Measurements from ENCODE around the gene YWHAH. TPM values are rescaled to one million over a fixed set of nuclear protein-coding genes. Genes with fewer than 3 reads are reported as not detected.

The YWHAH gene
- total and polyA plus RNA-seq, 9 of the 15 experiments (the other 6 are each of a cell fraction or from before 2014, with no cell fraction given), result 32.0 to 177 (median 114) TPM

- Histone ChIP-seq H3K4me2 (ENCODE audit: insufficient read depth, low read length) (no peak overlapping the region), H2AFZ (ENCODE audit: low read depth, low read length) (peak overlapping the region; percentile 35), H3K79me2 (ENCODE audit: control insufficient read depth, insufficient read depth, low read length) (no peaks in the 10 kb centered on the region), H3K36me3 (ENCODE audit: control insufficient read depth, insufficient read depth, low read length) (no peaks in the 10 kb centered on the region; the same call in 2 of the 3 replicates), H3K4me3 (no peak overlapping the region), H3K9me1 (ENCODE audit: control insufficient read depth, insufficient read depth, low read length) (peaks cover 4% of the 10 kb centered on the region), H3K27me3 (ENCODE audit: control insufficient read depth in 2 of 2, insufficient read depth in 2 of 2, low read length in 2 of 2) (no peaks in the 10 kb centered on the region), H3K4me1 (replicated peaks in 1 of 2; ENCODE audit: control insufficient read depth in 2 of 2, insufficient read depth in 2 of 2, low read length in 2 of 2) (peaks cover 0 to 3% of the 10 kb centered on the region in 2 experiments; a peak in 3 of 5 replicates), H3K9ac (ENCODE audit: insufficient read depth in 1 of 2, low read depth in 2 of 2, low read length in 2 of 2) (no peak overlapping the region), H3K27ac (ENCODE audit: extremely low read depth, low read depth, low read length) (no peak overlapping the region), H3K9me3 (replicated peaks; ENCODE audit: control insufficient read depth, insufficient read depth, low read depth, low read length) (no peaks in the 10 kb centered on the region), H4K20me1 (replicated peaks; ENCODE audit: control insufficient read depth, insufficient read depth, low read length) (no peaks in the 10 kb centered on the region)
- ChIA-PET CTCF (ENCODE audit: low intra/inter-chr PET ratio) (no interaction called here), POLR2A (interaction anchor here (1.0 kb wide), 1 partner anchor 27 kb away, joined by 3 read pairs; no protein-coding TSS in a partner anchor)
- BruUV-seq (replicated peaks), result no TSS peak
- no peak for FAIRE-seq
- ATAC-seq, result no peak; the same call in 2 of the 3 replicates
- in situ Hi-C loops (cut with MboI) (no loop called here), intact Hi-C loops (cut with micrococcal nuclease) (no loop called here)
- no peak for DNase-seq (ENCODE audit: extremely low read depth in 1 of 4, low spot score in 3 of 4)
- 60% methylated on average over 6 of the region's 6 CpGs for WGBS (ENCODE audit: insufficient coverage, low coverage, missing lambda C conversion rate)
- TF ChIP-seq PKNOX1 (IDR thresholded peaks at IDR 0.05) (peak; percentile 9; the same call in 1 of the 2 replicates), THRAP3 (IDR thresholded peaks at IDR 0.05; ENCODE audit: borderline replicate concordance) (no peak), E2F4 (CRISPR knock-in tag; IDR thresholded peaks at IDR 0.05; ENCODE audit: low read depth) (no peak)
Measured at GRCh38 chr22:31922534-31922933, 21.8 kb upstream of the YWHAH start.
